ENCODE data around the gene ALB.

The ALB gene

GRCh38 chr4:73433140-73433539, 29.1 kb downstream of the ALB start:
- DNase-seq (ENCODE audit: low read depth), result no peak

GRCh38 chr4:73434311-73434710, 30.2 kb downstream of the ALB start:
- no peak overlapping the region for H3K4me3 ChIP-seq (ENCODE audit: control insufficient read depth, low read depth, low read length)
- peak; percentile 43 for TF ChIP-seq CTCF (IDR thresholded peaks at IDR 0.05; ENCODE audit: control insufficient read depth, insufficient read depth, low read depth, low read length, missing control alignments)
- no peak for DNase-seq (ENCODE audit: low read depth)

More at GRCh38 chr4:73433140-73433539, 29.1 kb downstream of the ALB start:
- H3K4me3 ChIP-seq (ENCODE audit: control insufficient read depth, low read depth, low read length), result no peak overlapping the region
- TF ChIP-seq CTCF (IDR thresholded peaks at IDR 0.05; ENCODE audit: control insufficient read depth, insufficient read depth, low read depth, low read length, missing control alignments), result no peak

GRCh38 chr4:73435984-73436383, 31.9 kb downstream of the ALB start, which contains the start of gene AFP:
AFP (plus strand) TSS chr4:73436221; CDS start chr4:73436263, 42 bp downstream.
- TF ChIP-seq CTCF (IDR thresholded peaks at IDR 0.05; ENCODE audit: control insufficient read depth, insufficient read depth, low read depth, low read length, missing control alignments), result no peak
- no peak for DNase-seq (ENCODE audit: low read depth)
- H3K4me3 ChIP-seq (ENCODE audit: control insufficient read depth, low read depth, low read length), result no peak within 1 kb of the TSS

GRCh38 chr4:73436674-73437557, 32.8 kb downstream of the ALB start:
- no peak for DNase-seq (ENCODE audit: low read depth)
- TF ChIP-seq CTCF (IDR thresholded peaks at IDR 0.05; ENCODE audit: control insufficient read depth, insufficient read depth, low read depth, low read length, missing control alignments), result no peak
- no peak overlapping the region for H3K4me3 ChIP-seq (ENCODE audit: control insufficient read depth, low read depth, low read length)

- DNase-seq (ENCODE audit: low read depth), result no peak
- TF ChIP-seq CTCF (IDR thresholded peaks at IDR 0.05; ENCODE audit: control insufficient read depth, insufficient read depth, low read depth, low read length, missing control alignments), result no peak
- no peak overlapping the region for H3K4me3 ChIP-seq (ENCODE audit: control insufficient read depth, low read depth, low read length)
These were observed 33.5 kb downstream of the ALB start for GRCh38 chr4:73437558-73437956.

GRCh38 chr4:73438048-73438447, 34.0 kb downstream of the ALB start:
- no peak for TF ChIP-seq CTCF (IDR thresholded peaks at IDR 0.05; ENCODE audit: control insufficient read depth, insufficient read depth, low read depth, low read length, missing control alignments)
- DNase-seq (ENCODE audit: low read depth), result no peak
- no peak overlapping the region for H3K4me3 ChIP-seq (ENCODE audit: control insufficient read depth, low read depth, low read length)

Measured in AG09309 (cell line).